NCI-H2081 (cell line): ENCODE data around the gene UFSP2.
"Not testable (repeated sequence)": the region's sequence is repeated elsewhere in the genome, so short reads cannot be mapped to it uniquely, and the experiment has no call there.

Experiments used
- DNase-seq, 2 experiments: peaks; one replicate each; lab custom pipeline; 2025; lab: John Stamatoyannopoulos, UW

The UFSP2 gene

GRCh38 chr4:185384061-185384460, 41.7 kb downstream of the UFSP2 start:
- DNase-seq, result no peak

GRCh38 chr4:185383451-185383850, 42.3 kb downstream of the UFSP2 start:
- DNase-seq, result no peak

GRCh38 chr4:185382754-185383153, 43.0 kb downstream of the UFSP2 start:
- DNase-seq, result no peak

GRCh38 chr4:185381288-185382196, 44.2 kb downstream of the UFSP2 start:
- no peak for DNase-seq

- no peak for DNase-seq
Observed at GRCh38 chr4:185380320-185380719, 45.4 kb downstream of the UFSP2 start.

- DNase-seq, result no peak
Observed at GRCh38 chr4:185379326-185380295, 46.2 kb downstream of the UFSP2 start.

- no peak for DNase-seq
Observed at GRCh38 chr4:185378264-185378663, 47.5 kb downstream of the UFSP2 start.

- no peak for DNase-seq
Observed at GRCh38 chr4:185374573-185374972, 51.2 kb downstream of the UFSP2 start.

GRCh38 chr4:185374027-185374426, 51.7 kb downstream of the UFSP2 start:
- no peak for DNase-seq

- DNase-seq, result no peak
Observed at GRCh38 chr4:185371702-185372101, 54.1 kb downstream of the UFSP2 start.

- no peak for DNase-seq
Observed at GRCh38 chr4:185370268-185370949, 55.4 kb downstream of the UFSP2 start.

- no peak for DNase-seq
Observed at GRCh38 chr4:185369731-185370130, 56.0 kb downstream of the UFSP2 start.

- DNase-seq, result no peak
Observed at GRCh38 chr4:185364886-185365285, 60.9 kb downstream of the UFSP2 start.

GRCh38 chr4:185363251-185363650, 62.5 kb downstream of the UFSP2 start:
- DNase-seq, result no peak

GRCh38 chr4:185362570-185362969, 63.2 kb downstream of the UFSP2 start:
- not testable (repeated sequence) for DNase-seq

GRCh38 chr4:185361872-185362271, 63.9 kb downstream of the UFSP2 start:
- no peak for DNase-seq

- no peak for DNase-seq
Observed at GRCh38 chr4:185359767-185360446, 65.9 kb downstream of the UFSP2 start.

GRCh38 chr4:185358959-185359358, 66.8 kb downstream of the UFSP2 start:
- DNase-seq, result no peak

GRCh38 chr4:185358514-185358913, 67.2 kb downstream of the UFSP2 start:
- no peak for DNase-seq

- no peak for DNase-seq
Observed at GRCh38 chr4:185357733-185358440, 67.9 kb downstream of the UFSP2 start.

GRCh38 chr4:185357211-185357610, 68.6 kb downstream of the UFSP2 start:
- DNase-seq, result no peak
